Caco-2 (cell line): ENCODE data around the gene PRG2. TPM values are rescaled to one million over a fixed set of nuclear protein-coding genes. Genes with fewer than 3 reads are reported as not detected.

Experiments used
- BruUV-seq: library from RNA; stranded (reverse); fragments of 400-500 nt; replicated peaks from 2 replicates; lab custom pipeline; 2021; lab: Mats Ljungman, UMichigan
- CTCF ChIA-PET: fragments of 300-600 bp; sonication (Branson Sonifier 250); formaldehyde crosslinking; loops from one replicate; lab custom pipeline; 2022; ENCODE audit warnings: antibody characterized with exemption; lab: Charles Lee
- POLR2A ChIA-PET: fragments of 300-600 bp; sonication (Branson Sonifier 250); formaldehyde crosslinking; loops from one replicate; lab custom pipeline; 2022; ENCODE audit warnings: antibody characterized with exemption; lab: Charles Lee
- DNase-seq, 2 experiments: peaks; one replicate each; pipeline versions ENCODE4 v3.0.0 to v3.0.0-alpha.2; 2020 to 2022
- H3K27me3 ChIP-seq: replicated peaks from 2 replicates; pipeline ENCODE4 v1.6.0; 2011; ENCODE audit warnings: low read length; ENCODE audit not compliant: control insufficient read depth, insufficient read depth
- H3K36me3 ChIP-seq: 2 replicates; pipeline ENCODE4 v1.5.1; 2011; ENCODE audit warnings: low read length; ENCODE audit not compliant: control insufficient read depth, insufficient read depth
- H3K4me1 ChIP-seq: fragments of 250-450 bp; sonication (Bioruptor Pico); 2 replicates; pipeline ENCODE4 v1.5.1; 2020; ENCODE audit warnings: mild to moderate bottlenecking
- H3K4me3 ChIP-seq: 2 replicates; pipeline ENCODE4 v1.5.1; 2011; ENCODE audit warnings: low read depth, mild to moderate bottlenecking, control low read depth, low read length
- H3K9me3 ChIP-seq: fragments of 250-450 bp; sonication (Bioruptor Pico); 2 replicates; pipeline ENCODE4 v1.5.1; 2020; ENCODE audit warnings: mild to moderate bottlenecking, moderate library complexity
- H3K27ac Mint-ChIP-seq: one replicate; pipeline ENCODE4 v1.8.0; 2022; ENCODE audit warnings: mixed read lengths; ENCODE audit not compliant: unreplicated experiment
- H3K27me3 Mint-ChIP-seq: one replicate; pipeline ENCODE4 v1.8.0; 2022; ENCODE audit warnings: mixed read lengths; ENCODE audit not compliant: insufficient read depth, unreplicated experiment
- H3K36me3 Mint-ChIP-seq: one replicate; pipeline ENCODE4 v1.8.0; 2022; ENCODE audit warnings: mild to moderate bottlenecking, mixed read lengths; ENCODE audit not compliant: insufficient read depth, unreplicated experiment
- H3K4me1 Mint-ChIP-seq: one replicate; pipeline ENCODE4 v1.8.0; 2022; ENCODE audit warnings: low read depth, mixed read lengths; ENCODE audit not compliant: unreplicated experiment
- H3K4me3 Mint-ChIP-seq: one replicate; pipeline ENCODE4 v1.8.0; 2022; ENCODE audit warnings: mild to moderate bottlenecking, moderate library complexity, mixed read lengths; ENCODE audit not compliant: unreplicated experiment
- H3K9me3 Mint-ChIP-seq: one replicate; pipeline ENCODE4 v1.8.0; 2022; ENCODE audit warnings: mixed read lengths; ENCODE audit not compliant: unreplicated experiment
- CTCF ChIP-seq, 2 experiments: fragments of 200-600 bp in 1 of 2; IDR thresholded peaks; 1 replicate in 1 of 2; 2 replicates in 1 of 2; pipeline versions ENCODE4 v1.5.1 to v1.8.0; 2011 to 2022; ENCODE audit warnings: antibody characterized with exemption in 1 of 2, control low read depth in 1 of 2, inconsistent platforms in 1 of 2, low read depth in 1 of 2, low read length in 1 of 2, mild to moderate bottlenecking in 1 of 2, moderate library complexity in 1 of 2; ENCODE audit not compliant: insufficient read depth in 1 of 2, severe bottlenecking in 1 of 2, unreplicated experiment in 1 of 2
- intact Hi-C: fragments of 100-400 bp; cut with micrococcal nuclease; formaldehyde crosslinking; loops from one replicate; pipeline ENCODE4 v1.10.0; 2022; ENCODE audit not compliant: unreplicated experiment
- total RNA-seq: library from RNA; stranded (reverse); gene quantifications from 2 replicates; pipeline ENCODE4 v1.2.3, GENCODE V29; 2022

Gene PRG2
- total RNA-seq, 1 experiment from 2014 or later: not detected

GRCh38 chr11:57353852-57354251 is 36.6 kb downstream of the PRG2 start:
- Histone ChIP-seq H3K9me3 (no peaks in the 10 kb centered on the region), H3K4me3 (no peak overlapping the region), H3K36me3 (no peaks in the 10 kb centered on the region), H3K4me1 (peaks cover 15% of the 10 kb centered on the region), H3K27me3 (no peaks in the 10 kb centered on the region)
- ChIA-PET POLR2A (no interaction called here), CTCF (interaction anchor here (0.6 kb wide), 1 partner anchor 8 kb away, joined by 4 read pairs; no protein-coding TSS in a partner anchor)
- Mint-ChIP-seq H3K27ac (no peak overlapping the region), H3K9me3 (no peaks in the 10 kb centered on the region), H3K36me3 (no peaks in the 10 kb centered on the region), H3K27me3 (no peaks in the 10 kb centered on the region), H3K4me1 (peaks cover 3% of the 10 kb centered on the region), H3K4me3 (no peak overlapping the region)
- BruUV-seq: no TSS peak
- DNase-seq: no peak
- intact Hi-C loops: no loop called here
- no peak for TF ChIP-seq CTCF (IDR thresholded peaks at IDR 0.05; ENCODE audit: insufficient read depth in 1 of 2, low read depth in 1 of 2, low read length in 1 of 2, severe bottlenecking in 1 of 2, unreplicated experiment in 1 of 2)

GRCh38 chr11:57353446-57353845 is 37.0 kb downstream of the PRG2 start:
- Mint-ChIP-seq H3K4me1 (no peaks in the 10 kb centered on the region), H3K27me3 (no peaks in the 10 kb centered on the region), H3K4me3 (no peak overlapping the region), H3K36me3 (no peaks in the 10 kb centered on the region), H3K27ac (no peak overlapping the region), H3K9me3 (no peaks in the 10 kb centered on the region)
- Histone ChIP-seq H3K36me3 (no peaks in the 10 kb centered on the region), H3K4me3 (no peak overlapping the region), H3K27me3 (no peaks in the 10 kb centered on the region), H3K4me1 (peaks cover 11% of the 10 kb centered on the region), H3K9me3 (no peaks in the 10 kb centered on the region)
- no peak for TF ChIP-seq CTCF (IDR thresholded peaks at IDR 0.05; ENCODE audit: insufficient read depth in 1 of 2, low read depth in 1 of 2, low read length in 1 of 2, severe bottlenecking in 1 of 2, unreplicated experiment in 1 of 2)
- POLR2A ChIA-PET: no interaction called here
- intact Hi-C loops: no loop called here
- no TSS peak for BruUV-seq
- DNase-seq: no peak
- CTCF ChIA-PET: interaction anchor here (0.6 to 0.8 kb wide), 2 partner anchors 8 to 245 kb away, joined by 4 read pairs; no protein-coding TSS in a partner anchor

- TF ChIP-seq CTCF (IDR thresholded peaks at IDR 0.05; ENCODE audit: insufficient read depth in 1 of 2, low read depth in 1 of 2, low read length in 1 of 2, severe bottlenecking in 1 of 2, unreplicated experiment in 1 of 2): no peak
- Histone ChIP-seq H3K36me3 (no peaks in the 10 kb centered on the region), H3K9me3 (no peaks in the 10 kb centered on the region), H3K27me3 (no peaks in the 10 kb centered on the region), H3K4me3 (no peak overlapping the region), H3K4me1 (peaks cover 7% of the 10 kb centered on the region)
- H3K27ac Mint-ChIP-seq: no peak overlapping the region
- no peaks in the 10 kb centered on the region for H3K27me3 Mint-ChIP-seq
- no peaks in the 10 kb centered on the region for H3K9me3 Mint-ChIP-seq
- no peak for DNase-seq
- CTCF ChIA-PET: interaction anchor here (0.6 to 0.8 kb wide), 2 partner anchors 7 to 245 kb away, joined by 4 read pairs; no protein-coding TSS in a partner anchor
- POLR2A ChIA-PET: no interaction called here
- no peaks in the 10 kb centered on the region for H3K36me3 Mint-ChIP-seq
- intact Hi-C loops: no loop called here
- H3K4me1 Mint-ChIP-seq: no peaks in the 10 kb centered on the region
- BruUV-seq: no TSS peak
- H3K4me3 Mint-ChIP-seq: no peak overlapping the region
Measured at GRCh38 chr11:57353036-57353435, 37.4 kb downstream of the PRG2 start.
